Measurements from ENCODE around the gene SSX2.
"Not testable (repeated sequence)": the region's sequence is repeated elsewhere in the genome, so short reads cannot be mapped to it uniquely, and the experiment has no call there.

- TF ChIP-seq CTCF, POLR2A (IDR thresholded peaks at IDR 0.05): not testable (repeated sequence)
These were observed 52.2 kb downstream of the SSX2 start, which contains the start of gene SSX7 for GRCh38 chrX:52654800-52655199.
